Neural progenitor cell (in vitro differentiated cells): ENCODE data around the gene TNMD.

ENCODE experiments used
- EZH2 ChIP-seq: fragments of 200-600 bp; sonication (generic); IDR thresholded peaks from 2 replicates; pipeline ENCODE4 v1.6.1; 2017; ENCODE audit warnings: antibody characterized with exemption, mild to moderate bottlenecking, moderate library complexity
- TF ChIP-seq, protein P1 (sequence below): fragments of 200-600 bp; sonication (generic); IDR thresholded peaks from 2 replicates; pipeline ENCODE4 v1.5.1; 2017; ENCODE audit warnings: antibody characterized with exemption, mild to moderate bottlenecking

DNA sequence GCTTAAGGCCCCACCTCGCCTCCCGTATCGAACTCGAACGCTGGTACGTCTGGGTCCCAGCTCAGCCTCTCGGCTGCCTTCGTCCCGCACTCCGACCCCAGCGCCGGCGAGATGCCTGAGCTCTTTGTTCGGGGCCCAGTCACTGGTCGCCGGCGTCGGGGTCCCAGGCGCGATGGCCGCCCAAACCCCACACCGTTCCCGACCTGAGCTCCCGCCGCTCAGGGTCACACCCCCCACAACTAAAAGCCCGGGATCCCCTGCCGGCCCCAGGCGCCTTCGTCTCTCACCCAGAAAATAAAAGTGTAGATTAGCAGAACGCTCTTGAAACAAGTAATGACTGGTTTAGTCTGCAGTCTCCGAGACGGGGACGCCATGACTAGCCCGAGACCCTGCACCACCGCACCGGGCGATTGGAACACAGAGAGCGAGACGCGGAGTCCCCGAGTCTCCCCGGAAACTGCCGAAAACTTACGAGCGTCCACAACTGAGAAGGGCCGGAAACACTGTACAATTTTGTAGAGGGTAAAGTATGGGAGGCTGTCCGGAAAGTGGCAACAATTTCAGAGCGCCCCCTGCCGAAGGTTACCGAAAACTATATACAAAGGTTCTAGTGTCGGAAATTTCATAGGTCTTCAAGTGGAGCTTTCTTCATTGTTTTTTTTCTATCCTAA, 51.7 kb downstream of the TNMD start, which contains the start of gene TSPAN6:
- TF ChIP-seq, protein P1, sequence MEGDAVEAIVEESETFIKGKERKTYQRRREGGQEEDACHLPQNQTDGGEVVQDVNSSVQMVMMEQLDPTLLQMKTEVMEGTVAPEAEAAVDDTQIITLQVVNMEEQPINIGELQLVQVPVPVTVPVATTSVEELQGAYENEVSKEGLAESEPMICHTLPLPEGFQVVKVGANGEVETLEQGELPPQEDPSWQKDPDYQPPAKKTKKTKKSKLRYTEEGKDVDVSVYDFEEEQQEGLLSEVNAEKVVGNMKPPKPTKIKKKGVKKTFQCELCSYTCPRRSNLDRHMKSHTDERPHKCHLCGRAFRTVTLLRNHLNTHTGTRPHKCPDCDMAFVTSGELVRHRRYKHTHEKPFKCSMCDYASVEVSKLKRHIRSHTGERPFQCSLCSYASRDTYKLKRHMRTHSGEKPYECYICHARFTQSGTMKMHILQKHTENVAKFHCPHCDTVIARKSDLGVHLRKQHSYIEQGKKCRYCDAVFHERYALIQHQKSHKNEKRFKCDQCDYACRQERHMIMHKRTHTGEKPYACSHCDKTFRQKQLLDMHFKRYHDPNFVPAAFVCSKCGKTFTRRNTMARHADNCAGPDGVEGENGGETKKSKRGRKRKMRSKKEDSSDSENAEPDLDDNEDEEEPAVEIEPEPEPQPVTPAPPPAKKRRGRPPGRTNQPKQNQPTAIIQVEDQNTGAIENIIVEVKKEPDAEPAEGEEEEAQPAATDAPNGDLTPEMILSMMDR = peak; percentile 61
- TF ChIP-seq EZH2 = no peak
